HG03457 (cell line): ENCODE measurements around the gene CNOT6L.
A peak's percentile ranks its signal among the peaks of the same experiment; 100 is the strongest.
"Not testable (repeated sequence)": the region's sequence is repeated elsewhere in the genome, so short reads cannot be mapped to it uniquely, and the experiment has no call there.

Source experiments
- ATAC-seq: cut with Tn5 transposase; IDR thresholded peaks from one replicate; pipeline ENCODE4 v1.9.1; 2021; ENCODE audit warnings: moderate number of reproducible peaks; ENCODE audit not compliant: unreplicated experiment

CNOT6L gene

DNA sequence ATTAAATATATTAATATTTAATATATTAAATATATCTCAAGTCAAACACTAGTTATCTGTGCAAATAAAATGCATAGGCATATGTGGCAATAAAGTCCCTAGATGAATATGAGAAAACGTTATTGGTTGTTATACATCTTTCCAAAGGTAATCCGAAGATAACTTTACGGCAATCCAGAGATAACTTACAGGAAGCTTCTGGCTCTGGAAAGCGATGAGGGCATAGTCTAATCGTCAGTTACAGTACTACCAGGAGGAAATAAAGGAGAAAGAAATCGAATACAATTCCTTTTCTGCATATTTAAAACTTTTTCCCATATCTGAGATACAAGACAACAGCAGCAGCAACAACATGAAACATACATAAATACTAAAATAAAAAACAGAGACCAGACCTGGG lies 35.3 kb downstream of the CNOT6L start:
- no peak for ATAC-seq

DNA sequence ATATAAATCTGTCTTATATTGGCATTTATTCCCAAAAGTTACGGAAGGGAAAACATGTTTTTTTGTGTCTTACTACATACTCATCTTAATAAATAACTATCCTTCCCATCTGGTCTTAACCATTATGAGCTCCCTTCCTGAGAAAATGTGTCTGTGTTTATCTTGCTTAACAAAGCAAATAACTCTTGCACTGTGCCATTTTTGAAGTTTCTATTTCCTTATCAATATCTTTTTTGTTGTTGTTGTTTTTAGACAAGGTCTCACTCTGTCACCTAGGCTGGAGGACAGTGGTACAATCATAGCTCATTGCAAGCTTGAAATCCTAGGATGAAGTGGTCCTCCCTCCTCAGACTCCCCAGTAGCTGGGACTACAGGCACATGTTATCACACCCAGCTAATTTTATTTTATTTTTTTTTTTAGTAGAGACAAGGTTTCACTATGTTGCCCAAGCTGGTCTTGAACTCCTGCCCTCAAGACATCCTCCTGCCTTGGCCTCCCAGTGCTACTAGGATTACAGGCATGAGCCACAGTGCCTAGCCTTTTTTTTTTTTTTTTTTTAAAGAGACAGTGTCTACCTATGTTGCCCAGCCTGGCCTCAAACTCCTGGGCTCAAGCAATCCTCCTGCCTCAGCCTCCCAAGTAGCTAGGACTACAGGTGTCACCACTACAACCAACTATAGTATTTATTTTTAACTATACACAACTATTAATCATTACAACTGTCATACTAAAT lies 36.9 kb downstream of the CNOT6L start:
- no peak for ATAC-seq

DNA sequence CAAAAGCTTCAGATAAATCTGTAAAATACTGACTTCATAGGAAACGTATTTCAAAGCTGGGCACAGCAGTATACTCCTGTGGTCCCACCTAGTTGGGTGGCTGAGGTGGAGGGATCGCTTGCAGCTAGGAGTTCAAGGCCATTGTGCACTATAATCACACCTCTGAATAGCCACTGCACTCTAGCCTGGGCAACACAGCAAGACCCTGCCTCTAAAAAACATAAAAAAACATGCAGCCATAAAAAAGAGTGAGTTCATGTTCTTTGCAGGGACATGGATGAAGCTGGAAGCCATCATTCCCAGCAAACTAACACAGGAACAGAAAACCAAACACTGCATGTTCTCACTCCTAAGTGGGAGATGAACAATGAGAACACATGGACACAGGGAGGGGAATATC lies 38.4 kb downstream of the CNOT6L start:
- ATAC-seq, result not testable (repeated sequence)

DNA sequence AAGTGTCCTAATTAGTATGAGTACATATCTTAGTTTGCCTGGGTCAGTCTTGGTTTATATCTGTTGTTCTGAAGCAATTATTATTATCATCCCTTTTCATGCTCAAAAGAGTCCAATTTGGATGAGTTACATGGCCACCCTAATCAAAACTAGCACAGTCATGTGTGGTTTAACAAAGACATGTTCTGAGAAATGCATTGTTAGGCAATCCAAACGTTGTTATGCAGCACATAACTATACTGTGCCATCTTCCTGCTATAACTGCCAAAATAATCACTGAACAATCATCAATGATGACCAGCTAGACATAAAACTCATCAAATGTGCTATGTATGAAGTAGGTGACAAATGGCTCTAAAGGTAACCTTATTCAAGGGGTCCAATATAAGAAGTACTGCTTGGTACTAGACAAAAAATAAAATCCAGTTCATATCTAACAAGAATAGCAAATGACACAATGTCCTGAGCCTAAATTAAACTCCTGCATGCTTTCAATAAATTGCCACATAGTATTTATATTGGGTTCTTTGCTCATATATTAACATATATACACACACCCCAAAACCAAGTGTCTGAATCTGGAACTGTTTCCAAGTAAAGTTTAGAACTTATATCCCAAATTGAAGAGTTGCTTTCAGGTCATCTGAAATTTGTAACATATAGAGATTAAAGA lies 41.9 kb downstream of the CNOT6L start:
- ATAC-seq, result no peak

DNA sequence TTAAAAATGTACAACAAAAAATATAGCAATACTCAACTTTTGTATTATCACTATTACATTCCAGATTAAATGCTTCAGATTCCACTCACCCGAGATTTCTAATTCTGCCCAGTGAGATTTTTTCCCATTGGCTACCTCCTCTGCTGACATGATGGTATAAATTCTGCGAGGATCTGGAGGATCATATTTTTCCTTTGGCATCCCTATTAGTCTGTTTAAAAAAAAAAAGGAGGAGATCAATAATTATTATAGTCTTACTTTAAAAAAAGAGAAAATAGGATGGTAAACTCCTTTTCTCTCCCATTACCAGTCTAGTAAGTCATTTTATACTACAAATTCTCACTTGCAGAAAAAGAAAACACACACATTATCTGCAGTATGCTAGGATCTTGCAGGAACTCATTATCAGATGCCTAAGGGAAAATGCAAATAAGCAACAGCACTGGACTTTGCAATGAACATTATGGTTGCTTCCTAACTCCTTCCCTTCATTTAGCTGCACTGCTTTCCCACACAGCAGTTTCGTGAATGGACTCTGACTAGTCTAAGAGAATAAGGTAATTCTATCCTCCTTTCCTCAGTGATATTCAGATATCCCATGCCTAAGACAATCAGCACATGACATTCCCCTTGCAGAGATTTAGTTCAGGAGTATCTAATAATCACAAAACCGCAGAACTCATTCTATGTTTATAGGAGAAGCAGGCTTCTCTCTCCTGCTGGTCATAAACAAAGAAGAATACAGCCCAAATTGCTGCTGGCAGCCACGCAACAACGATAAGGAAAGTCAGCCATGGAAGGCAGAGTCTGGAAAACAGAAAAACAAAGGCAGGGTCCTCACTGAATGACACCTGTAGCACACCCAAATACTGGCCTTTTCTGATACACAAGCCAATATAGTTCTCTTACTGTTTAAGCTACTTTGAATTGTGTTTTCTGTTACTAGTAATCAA lies 42.7 kb downstream of the CNOT6L start:
- ATAC-seq, result no peak

DNA sequence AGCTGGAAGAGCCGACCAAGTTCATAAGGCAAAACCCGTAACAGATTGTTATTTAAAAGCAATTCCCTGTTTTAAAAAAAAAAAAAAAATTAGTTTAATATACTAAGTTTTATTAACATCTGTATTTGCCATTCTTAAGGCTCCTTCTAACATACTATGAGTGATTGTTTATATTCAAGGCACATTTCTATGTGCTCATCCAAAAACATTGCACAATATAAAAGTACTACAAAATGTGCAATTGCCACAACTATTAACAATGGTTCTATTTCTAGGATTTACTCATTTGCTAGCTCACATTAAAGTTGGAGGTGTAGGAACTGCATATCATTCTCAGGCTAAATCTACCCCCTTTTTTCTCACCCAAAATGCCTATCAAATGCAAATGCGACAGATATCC lies 46.1 kb downstream of the CNOT6L start:
- no peak for ATAC-seq

DNA sequence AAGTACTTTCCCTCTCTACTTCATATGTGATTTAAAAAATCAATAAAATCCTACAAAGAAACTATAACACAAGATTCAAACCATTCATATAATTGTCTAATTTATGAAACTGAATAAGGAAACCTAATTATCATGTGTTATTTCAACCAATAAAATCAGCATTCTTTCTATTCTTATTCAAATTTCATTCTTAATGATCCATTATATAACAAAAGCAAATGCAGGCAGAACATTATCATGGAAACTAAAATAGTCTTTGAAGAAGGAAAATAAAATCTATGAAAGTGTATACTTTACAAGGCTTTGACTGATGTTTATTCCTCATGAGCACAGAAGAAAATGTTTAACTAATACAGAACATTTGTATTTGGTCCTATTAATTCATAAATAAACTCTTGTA lies 47.6 kb downstream of the CNOT6L start:
- no peak for ATAC-seq

DNA sequence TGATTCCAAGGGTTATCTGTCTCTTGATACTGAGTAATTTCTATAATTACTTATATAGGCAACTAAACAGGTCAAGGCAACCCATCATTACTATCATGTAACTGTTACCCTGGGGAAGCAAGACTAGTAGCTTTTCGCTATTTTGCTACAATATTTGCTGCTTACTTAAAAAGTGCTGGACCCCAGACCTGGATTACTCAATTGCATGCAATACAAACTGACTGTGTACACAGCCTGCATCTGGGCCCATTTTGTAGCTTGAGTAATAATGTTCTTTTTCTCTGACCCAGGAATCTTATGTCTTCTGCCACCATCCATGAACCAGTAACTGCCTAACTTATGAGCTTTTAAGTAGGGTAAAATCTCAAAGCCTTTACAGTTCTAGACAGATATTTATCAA lies 53.4 kb downstream of the CNOT6L start:
- no peak for ATAC-seq

DNA sequence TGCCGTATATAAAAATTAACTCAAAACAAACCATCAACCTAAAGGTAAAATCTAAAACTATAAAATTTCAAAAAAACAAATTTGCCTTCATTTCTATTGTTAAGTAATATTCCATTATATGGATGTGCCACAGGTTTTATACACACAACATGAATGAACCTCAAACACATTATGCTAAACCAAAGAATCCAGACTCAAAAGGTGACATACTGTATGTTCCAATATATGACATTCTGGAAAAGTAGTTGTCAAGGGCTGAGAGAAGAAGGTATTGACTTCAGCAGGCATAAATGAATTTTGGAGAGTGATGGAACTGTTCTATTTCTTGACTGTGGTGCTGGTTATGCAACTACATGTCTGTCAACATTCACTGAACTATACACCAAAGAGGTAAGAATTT lies 56.6 kb downstream of the CNOT6L start:
- ATAC-seq, result no peak

DNA sequence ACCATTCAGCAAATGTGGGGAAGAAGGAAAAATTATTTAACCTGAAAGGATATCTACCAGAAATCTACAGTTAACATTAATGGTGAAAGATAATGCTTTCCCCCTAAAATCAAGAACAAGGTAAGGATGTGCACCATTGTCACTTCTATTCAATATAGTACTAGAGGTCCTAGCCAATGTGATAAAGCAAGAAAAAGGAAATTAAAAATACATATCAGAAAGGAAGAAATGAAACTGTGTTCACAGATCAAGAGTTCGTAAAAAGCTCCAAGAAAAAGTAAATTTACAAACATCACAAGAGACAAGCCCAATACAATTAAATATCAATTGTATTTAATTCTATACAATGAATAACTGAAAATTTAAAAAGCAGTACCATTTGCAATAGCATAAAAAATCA lies 57.6 kb downstream of the CNOT6L start:
- no peak for ATAC-seq

DNA sequence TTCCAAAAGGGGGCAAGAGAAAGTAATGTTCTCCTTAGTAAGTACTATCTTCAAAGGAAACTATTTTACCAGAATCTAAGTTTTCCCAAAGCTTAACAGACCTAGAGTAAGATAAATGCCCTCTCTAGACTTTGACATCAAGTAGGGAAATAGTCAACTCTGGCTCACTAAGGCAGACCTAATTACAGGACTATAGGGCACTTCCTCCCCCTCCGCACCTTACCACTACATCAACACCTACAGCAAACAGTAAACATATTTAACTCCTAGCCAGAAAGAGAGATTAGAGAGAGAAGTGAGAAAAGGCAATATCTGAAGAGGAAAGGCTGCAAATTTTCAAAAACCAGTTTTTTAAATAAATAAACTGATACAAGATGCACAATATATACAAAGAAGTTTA lies 60.4 kb downstream of the CNOT6L start:
- no peak for ATAC-seq

DNA sequence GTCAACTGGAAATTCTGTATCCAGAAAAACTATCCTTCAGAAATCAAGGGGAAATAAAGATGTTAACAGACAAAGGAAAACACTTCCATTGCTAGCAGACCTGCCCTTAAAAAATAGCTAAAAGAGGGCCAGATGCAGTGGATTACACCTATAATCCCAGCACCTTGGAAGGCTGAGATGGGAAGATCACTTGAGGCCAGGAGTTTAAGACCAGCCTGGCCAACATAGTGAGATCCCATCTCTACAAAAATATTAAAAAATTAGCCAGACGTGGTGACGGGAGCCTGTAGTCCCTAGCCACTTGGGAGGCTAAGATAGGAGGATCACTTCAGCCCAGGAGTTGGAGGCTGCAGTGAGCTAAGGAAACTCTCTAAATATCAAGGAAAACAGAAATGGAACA lies 67.4 kb downstream of the CNOT6L start:
- ATAC-seq, result no peak

DNA sequence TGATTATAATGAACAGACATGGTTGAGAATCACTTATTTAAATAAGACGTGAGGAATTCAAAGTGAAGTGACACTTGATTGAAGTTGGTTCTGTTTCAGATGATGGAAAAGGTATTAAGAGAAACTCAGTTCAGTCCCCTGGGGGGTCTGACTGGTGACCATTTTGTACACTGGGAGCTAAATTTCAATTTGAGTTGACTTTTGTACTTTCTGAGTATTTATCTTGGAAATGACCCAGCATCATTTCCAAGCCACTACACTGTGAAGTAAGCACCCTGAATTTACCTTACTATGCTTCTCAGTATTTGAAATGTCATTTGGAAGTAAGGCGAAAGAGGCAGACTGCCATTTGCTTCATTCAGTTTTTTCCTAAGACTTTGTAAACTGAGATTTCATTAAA lies 73.4 kb downstream of the CNOT6L start:
- ATAC-seq, result no peak

DNA sequence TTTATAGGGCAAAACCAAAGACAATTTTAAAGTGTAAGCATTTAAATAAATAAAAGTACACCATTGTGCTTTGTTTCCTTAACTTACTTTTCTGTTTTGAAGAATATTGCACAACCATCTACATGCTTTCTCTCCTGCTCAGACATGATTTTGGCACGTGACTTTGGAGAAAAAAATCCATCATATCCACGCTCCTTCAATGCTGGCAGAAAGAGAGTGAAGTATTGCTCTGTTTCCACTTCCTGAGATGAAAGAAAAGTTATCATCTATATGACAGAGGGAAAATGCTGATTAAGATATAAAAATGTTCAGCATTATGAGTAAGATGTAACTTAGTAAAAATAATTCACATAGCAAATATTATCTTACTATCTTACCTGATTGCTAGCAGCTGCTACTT lies 77.1 kb downstream of the CNOT6L start:
- no peak for ATAC-seq

DNA sequence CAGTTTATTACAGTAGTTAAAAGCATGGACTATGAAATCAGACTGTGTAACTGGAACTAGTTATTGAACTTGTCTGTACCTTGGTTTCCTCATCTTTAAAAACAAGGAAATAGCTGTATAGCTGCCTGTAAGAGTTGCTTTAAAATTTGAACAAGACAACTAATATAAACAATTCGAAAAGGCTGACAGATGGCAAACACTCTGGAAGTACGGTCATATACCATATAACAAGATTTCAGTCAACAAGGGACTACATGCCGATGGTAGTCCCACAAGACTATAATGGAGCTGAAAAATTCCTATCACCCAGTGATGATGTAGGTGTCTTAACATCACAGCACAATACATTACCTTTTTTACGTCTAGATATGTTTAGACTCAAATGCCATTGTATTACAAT lies 78.7 kb downstream of the CNOT6L start:
- no peak for ATAC-seq

DNA sequence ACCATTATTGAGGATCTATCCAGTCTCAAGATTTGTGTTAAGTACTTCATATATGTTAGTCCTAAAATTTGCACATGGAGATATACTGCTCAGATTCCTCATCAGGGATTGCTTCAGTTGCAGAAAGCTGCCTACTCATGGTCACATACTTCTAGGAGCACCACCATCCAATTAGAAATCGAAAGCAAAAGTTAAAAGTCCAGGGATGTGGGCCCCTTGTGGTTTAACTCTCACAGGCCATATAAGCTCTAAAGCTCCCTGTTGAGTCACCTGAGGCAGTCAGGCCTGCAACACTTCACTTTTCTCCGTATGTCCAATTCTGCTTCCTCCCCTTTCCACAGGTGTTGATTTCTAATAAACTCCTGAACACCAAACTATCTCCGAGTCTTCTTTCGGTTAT lies 84.2 kb downstream of the CNOT6L start:
- ATAC-seq, result peak; percentile 93

DNA sequence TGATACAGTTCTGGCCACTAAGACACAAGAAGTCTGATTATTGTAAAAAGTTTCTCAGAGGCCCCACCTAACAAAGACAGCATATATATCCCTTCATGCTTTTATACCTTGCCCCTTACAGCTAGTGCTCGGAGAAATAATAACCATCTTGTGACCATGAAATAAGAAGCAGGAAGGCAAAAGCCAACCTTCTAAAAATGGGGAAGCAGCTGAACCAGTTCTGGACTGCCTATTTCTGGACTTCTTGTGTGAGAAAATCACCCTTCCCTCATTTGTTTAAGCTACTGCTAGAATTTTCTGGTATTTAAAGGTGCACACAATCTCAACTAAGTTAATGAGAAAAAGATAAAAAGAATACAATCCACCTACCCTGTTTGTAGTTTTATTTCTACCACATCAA lies 87.5 kb downstream of the CNOT6L start:
- no peak for ATAC-seq

DNA sequence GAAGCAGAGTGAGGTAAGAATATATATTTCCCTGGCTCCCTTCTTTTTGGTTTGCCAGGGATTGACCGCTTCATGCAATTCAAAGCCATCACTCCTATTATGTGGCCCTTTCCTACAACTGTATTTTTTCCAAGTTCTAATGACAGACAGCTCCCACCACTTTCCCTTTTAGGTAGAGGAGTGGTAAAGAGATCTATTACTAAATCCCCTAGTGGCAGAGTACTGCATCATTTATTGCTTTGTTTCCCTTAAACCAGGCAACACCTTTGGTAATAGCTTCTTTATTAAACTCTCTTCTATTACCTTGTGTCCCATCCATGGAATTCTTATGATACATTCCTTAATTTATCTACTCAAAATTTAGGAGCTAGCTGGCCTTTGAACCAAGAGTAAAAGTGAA lies 90.7 kb downstream of the CNOT6L start:
- no peak for ATAC-seq

DNA sequence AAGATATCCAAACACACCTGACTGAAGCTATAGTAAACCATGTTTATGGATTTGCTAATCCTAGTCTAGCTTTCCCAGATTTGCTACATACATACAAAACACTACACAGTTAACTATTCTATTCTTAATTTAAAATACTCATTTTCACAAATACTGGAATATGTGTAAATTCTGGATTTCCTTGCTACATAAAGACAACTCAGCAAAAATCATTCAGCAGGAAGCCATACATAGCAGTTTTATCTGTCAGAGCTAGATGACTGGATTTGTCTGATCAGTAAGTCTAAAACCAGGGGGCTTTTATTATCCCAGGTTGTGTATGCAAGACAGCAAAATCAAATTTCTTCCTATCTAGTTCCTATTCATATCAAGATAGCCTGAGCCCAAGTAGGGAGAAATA lies 98.1 kb downstream of the CNOT6L start:
- no peak for ATAC-seq

DNA sequence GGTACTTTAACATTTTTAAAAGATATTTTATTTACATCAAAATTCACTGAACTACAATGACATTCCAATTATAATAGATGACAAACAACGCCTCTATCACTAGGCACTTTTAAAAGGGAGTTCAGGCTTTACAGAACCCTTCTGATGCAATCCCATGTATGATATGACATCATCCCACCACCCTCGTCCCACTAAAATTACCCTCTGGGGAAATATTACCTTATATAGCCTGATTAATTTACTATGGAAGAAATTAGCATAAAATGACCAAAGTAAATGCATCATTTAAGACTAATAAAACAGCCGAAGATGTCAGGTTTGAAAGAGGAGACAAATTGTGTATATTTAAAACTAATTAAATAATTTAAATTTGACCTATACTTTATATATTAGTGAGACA lies 100.7 kb downstream of the CNOT6L start:
- ATAC-seq, result not testable (repeated sequence)

DNA sequence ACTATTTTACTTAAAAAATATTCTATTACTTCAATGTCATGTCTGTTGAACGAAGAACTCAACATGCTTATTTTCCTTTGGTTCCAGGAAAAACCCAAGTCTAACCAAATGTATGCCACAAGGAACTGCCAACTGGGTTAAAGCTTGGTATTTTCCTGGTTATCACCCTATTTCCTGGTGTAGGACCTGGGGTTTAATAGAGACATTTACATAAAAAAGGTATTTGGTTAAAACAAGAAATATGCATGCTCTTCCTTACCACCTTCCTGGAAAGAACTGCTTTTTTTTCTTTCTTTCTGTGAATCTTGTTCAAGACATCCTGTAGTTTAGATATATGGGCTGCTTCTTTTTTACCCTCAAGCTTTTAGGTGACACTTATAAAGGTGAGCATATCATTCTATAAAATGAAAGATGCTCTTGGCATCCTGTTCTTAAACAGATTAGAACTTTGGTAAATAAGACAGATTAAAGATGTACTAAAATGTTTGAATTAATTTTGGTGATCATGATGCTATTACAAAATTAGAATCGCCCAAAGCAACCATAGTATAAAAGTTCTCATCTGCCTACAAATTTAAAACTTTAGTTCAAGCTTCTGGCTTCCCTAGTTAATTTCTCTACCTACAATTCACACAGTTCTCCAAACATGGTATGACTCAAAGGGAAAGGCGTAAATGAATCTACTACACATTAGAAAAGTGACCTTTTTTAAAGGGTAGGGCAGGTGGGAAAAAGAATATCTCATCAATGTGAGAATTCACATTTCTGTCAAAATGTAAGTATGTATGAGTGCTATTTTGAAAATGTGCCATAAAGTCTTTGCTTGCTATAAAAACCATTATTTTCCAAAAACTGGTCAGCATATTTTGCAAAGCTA lies 103.5 kb downstream of the CNOT6L start:
- ATAC-seq, result no peak
